Measurements from ENCODE around the gene HMGN4. TPM values are rescaled to one million over a fixed set of nuclear protein-coding genes. Genes with fewer than 3 reads are reported as not detected.
"Not testable (repeated sequence)": the region's sequence is repeated elsewhere in the genome, so short reads cannot be mapped to it uniquely, and the experiment has no call there.

The HMGN4 gene
- polyA plus RNA-seq, 1 of the 3 experiments (the other 2 are of a cell fraction) = 76.3 TPM

DNA sequence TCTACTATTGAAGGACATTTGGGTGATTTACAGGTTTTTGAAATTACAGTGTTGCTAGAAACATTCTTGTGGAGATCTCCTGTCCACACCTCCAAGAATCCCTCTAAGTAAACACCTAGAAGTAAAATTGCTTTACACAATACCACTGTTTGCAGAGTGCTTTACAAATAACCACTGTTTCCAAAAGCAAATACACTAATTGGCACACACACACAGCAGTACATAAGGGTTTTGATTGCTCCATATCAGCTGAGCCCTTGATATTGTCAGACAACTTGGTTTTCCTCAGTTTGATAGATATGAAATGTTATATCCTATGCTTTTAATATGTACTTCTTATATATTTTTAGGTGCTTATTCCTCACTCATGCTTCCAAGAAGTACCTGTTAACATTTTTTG, 6.3 kb downstream of the HMGN4 start:
- DNase-seq = no peak
- Histone ChIP-seq H3K27me3 (ENCODE audit: insufficient read depth) (no peaks in the 10 kb centered on the region), H3K36me3 (replicated peaks in 1 of 2; ENCODE audit: control insufficient read depth in 1 of 2, insufficient read depth in 2 of 2, low read length in 1 of 2) (peaks cover 42 to 52% of the 10 kb centered on the region in 2 experiments), H2AFZ (ENCODE audit: low read depth) (no peak overlapping the region), H3K9ac (no peak overlapping the region), H3K9me3 (no peaks in the 10 kb centered on the region), H3K9me2 (no peaks in the 10 kb centered on the region), H3K79me2 (ENCODE audit: insufficient read depth) (peaks cover 56% of the 10 kb centered on the region), H3K4me3 (ENCODE audit: low read depth in 2 of 2, low read length in 1 of 2) (no peak overlapping the region), H3K4me2 (no peak overlapping the region), H3K4me1 (ENCODE audit: control insufficient read depth in 1 of 2, insufficient read depth in 2 of 2, low read depth in 1 of 2, low read length in 1 of 2) (peaks cover 0 to 3% of the 10 kb centered on the region in 2 experiments; a peak in 2 of 4 replicates), H4K20me1 (ENCODE audit: insufficient read depth) (no peaks in the 10 kb centered on the region), H3K27ac (ENCODE audit: low read depth in 2 of 2, low read length in 1 of 2) (no peak overlapping the region), H3F3A (replicated peaks; ENCODE audit: insufficient read depth) (peaks cover 9% of the 10 kb centered on the region)
- ChIA-PET POLR2A (no interaction called here), CTCF (interaction anchor here (1.3 to 2.2 kb wide), 2 partner anchors 51 to 203 kb away, joined by 4 to 5 read pairs; no protein-coding TSS in a partner anchor)
- TF ChIP-seq ELF1 (IDR thresholded peaks at IDR 0.05) (no peak), SMC3 (IDR thresholded peaks at IDR 0.05; ENCODE audit: low read depth, low read length) (no peak), TAF1 (IDR thresholded peaks at IDR 0.05; ENCODE audit: borderline replicate concordance, low read depth, low read length) (no peak), YY1 (IDR thresholded peaks at IDR 0.05; ENCODE audit: low read depth) (no peak), GABPA (IDR thresholded peaks at IDR 0.05; ENCODE audit: low read depth) (no peak), RAD21 (IDR thresholded peaks at IDR 0.05; ENCODE audit: low read length) (no peak)
- TF ChIP-seq, protein P1, sequence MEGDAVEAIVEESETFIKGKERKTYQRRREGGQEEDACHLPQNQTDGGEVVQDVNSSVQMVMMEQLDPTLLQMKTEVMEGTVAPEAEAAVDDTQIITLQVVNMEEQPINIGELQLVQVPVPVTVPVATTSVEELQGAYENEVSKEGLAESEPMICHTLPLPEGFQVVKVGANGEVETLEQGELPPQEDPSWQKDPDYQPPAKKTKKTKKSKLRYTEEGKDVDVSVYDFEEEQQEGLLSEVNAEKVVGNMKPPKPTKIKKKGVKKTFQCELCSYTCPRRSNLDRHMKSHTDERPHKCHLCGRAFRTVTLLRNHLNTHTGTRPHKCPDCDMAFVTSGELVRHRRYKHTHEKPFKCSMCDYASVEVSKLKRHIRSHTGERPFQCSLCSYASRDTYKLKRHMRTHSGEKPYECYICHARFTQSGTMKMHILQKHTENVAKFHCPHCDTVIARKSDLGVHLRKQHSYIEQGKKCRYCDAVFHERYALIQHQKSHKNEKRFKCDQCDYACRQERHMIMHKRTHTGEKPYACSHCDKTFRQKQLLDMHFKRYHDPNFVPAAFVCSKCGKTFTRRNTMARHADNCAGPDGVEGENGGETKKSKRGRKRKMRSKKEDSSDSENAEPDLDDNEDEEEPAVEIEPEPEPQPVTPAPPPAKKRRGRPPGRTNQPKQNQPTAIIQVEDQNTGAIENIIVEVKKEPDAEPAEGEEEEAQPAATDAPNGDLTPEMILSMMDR (IDR thresholded peaks at IDR 0.05) = no peak
- TF ChIP-seq, protein P2, sequence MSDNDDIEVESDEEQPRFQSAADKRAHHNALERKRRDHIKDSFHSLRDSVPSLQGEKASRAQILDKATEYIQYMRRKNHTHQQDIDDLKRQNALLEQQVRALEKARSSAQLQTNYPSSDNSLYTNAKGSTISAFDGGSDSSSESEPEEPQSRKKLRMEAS (IDR thresholded peaks at IDR 0.05; ENCODE audit: low read depth) = no peak
- TF ChIP-seq, protein P3, sequence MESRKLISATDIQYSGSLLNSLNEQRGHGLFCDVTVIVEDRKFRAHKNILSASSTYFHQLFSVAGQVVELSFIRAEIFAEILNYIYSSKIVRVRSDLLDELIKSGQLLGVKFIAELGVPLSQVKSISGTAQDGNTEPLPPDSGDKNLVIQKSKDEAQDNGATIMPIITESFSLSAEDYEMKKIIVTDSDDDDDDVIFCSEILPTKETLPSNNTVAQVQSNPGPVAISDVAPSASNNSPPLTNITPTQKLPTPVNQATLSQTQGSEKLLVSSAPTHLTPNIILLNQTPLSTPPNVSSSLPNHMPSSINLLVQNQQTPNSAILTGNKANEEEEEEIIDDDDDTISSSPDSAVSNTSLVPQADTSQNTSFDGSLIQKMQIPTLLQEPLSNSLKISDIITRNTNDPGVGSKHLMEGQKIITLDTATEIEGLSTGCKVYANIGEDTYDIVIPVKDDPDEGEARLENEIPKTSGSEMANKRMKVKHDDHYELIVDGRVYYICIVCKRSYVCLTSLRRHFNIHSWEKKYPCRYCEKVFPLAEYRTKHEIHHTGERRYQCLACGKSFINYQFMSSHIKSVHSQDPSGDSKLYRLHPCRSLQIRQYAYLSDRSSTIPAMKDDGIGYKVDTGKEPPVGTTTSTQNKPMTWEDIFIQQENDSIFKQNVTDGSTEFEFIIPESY (IDR thresholded peaks at IDR 0.05; ENCODE audit: borderline replicate concordance, low read depth) = no peak

DNA sequence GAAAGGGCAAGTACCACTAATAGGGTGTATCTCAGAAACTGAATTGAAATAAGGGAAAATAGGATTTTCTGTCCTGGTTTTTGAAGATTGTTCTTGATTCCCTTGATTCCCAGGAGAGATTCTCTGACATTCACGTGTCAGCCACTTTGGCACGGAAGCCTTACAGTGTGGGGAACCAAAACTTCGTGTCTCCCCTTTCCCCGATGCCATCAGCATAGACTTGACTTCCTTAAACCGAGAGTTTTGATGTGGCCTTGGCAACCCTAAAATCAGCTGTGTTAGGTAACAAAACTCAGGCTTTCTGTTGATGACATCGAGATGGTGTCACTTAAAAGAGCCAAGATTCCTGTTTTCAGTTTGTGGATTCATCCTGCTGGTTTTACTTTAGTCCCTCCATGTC, 7.5 kb downstream of the HMGN4 start:
- Histone ChIP-seq H3F3A (replicated peaks; ENCODE audit: insufficient read depth) (peaks cover 10% of the 10 kb centered on the region), H3K4me1 (ENCODE audit: control insufficient read depth in 1 of 2, insufficient read depth in 2 of 2, low read depth in 1 of 2, low read length in 1 of 2) (no peaks in the 10 kb centered on the region; a peak in 2 of 4 replicates), H3K9ac (no peak overlapping the region), H4K20me1 (ENCODE audit: insufficient read depth) (no peaks in the 10 kb centered on the region), H3K36me3 (replicated peaks in 1 of 2; ENCODE audit: control insufficient read depth in 1 of 2, insufficient read depth in 2 of 2, low read length in 1 of 2) (peaks cover 40 to 51% of the 10 kb centered on the region in 2 experiments), H3K27me3 (ENCODE audit: insufficient read depth) (no peaks in the 10 kb centered on the region), H3K79me2 (ENCODE audit: insufficient read depth) (peaks cover 45% of the 10 kb centered on the region), H3K9me2 (no peaks in the 10 kb centered on the region), H3K27ac (ENCODE audit: low read depth in 2 of 2, low read length in 1 of 2) (no peak overlapping the region), H3K9me3 (no peaks in the 10 kb centered on the region), H3K4me2 (no peak overlapping the region), H2AFZ (ENCODE audit: low read depth) (no peak overlapping the region), H3K4me3 (ENCODE audit: low read depth in 2 of 2, low read length in 1 of 2) (no peak overlapping the region)
- POLR2A ChIA-PET = interaction anchor here (0.6 kb wide), 1 partner anchor 273 kb away, joined by 3 read pairs; a partner anchor contains a TSS
- CTCF ChIA-PET = interaction anchor here (1.3 to 2.2 kb wide), 3 partner anchors 50 to 204 kb away, joined by 4 to 5 read pairs (median 5); no protein-coding TSS in a partner anchor
- 98% methylated on average over 6 of the region's 6 CpGs for WGBS (ENCODE audit: low lambda C conversion rate)
- no peak for DNase-seq
- TF ChIP-seq, protein P4, sequence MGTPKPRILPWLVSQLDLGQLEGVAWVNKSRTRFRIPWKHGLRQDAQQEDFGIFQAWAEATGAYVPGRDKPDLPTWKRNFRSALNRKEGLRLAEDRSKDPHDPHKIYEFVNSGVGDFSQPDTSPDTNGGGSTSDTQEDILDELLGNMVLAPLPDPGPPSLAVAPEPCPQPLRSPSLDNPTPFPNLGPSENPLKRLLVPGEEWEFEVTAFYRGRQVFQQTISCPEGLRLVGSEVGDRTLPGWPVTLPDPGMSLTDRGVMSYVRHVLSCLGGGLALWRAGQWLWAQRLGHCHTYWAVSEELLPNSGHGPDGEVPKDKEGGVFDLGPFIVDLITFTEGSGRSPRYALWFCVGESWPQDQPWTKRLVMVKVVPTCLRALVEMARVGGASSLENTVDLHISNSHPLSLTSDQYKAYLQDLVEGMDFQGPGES (IDR thresholded peaks at IDR 0.05; ENCODE audit: low read depth, low read length) = no peak
- TF ChIP-seq YY1 (IDR thresholded peaks at IDR 0.05; ENCODE audit: low read depth) (no peak), TCF12 (IDR thresholded peaks at IDR 0.05) (no peak)

DNA sequence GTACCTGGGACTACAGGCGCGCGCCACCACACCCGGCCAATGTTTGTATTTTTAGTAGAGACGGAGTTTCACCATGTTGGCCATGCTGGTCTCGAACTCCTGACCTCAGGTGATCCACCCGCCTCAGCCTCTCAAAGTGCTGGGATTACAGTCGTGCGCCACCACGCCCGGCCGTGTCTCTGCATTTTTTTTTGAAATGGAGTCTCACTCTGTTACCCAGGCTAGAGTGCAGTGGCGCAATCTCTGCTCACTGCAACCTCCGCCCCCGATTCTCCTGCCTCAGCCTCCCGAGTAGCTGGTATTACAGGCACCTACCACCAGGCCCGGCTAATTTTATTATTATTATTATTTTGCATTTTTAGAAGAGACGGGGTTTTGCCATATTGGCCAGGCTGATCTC, 9.2 kb downstream of the HMGN4 start:
- POLR2A ChIA-PET, H3K9ac ChIP-seq: not testable (repeated sequence)
- 95% methylated on average over 18 of the region's 18 CpGs for WGBS (ENCODE audit: low lambda C conversion rate)

More for the DNA sequence above, 9.2 kb downstream of the HMGN4 start:
- not testable (repeated sequence) for H3K27me3 ChIP-seq (ENCODE audit: insufficient read depth); H2AFZ ChIP-seq (ENCODE audit: low read depth); H3K4me3 ChIP-seq (ENCODE audit: low read depth in 2 of 2, low read length in 1 of 2); H3K4me2 ChIP-seq; H3K4me1 ChIP-seq (ENCODE audit: control insufficient read depth in 1 of 2, insufficient read depth in 2 of 2, low read depth in 1 of 2, low read length in 1 of 2); H3K27ac ChIP-seq (ENCODE audit: low read depth in 2 of 2, low read length in 1 of 2); H4K20me1 ChIP-seq (ENCODE audit: insufficient read depth); DNase-seq; H3K9me2 ChIP-seq; H3K9me3 ChIP-seq
- H3K79me2 ChIP-seq (ENCODE audit: insufficient read depth) = peaks cover 27% of the 10 kb centered on the region
- CTCF ChIA-PET = interaction anchor here (1.8 kb wide), 1 partner anchor 10 kb away, joined by 9 read pairs; the partner anchor contains the start of gene HMGN4
- H3K36me3 ChIP-seq (replicated peaks in 1 of 2; ENCODE audit: control insufficient read depth in 1 of 2, insufficient read depth in 2 of 2, low read length in 1 of 2) = peaks cover 33 to 39% of the 10 kb centered on the region in 2 experiments
- H3F3A ChIP-seq (replicated peaks; ENCODE audit: insufficient read depth) = peaks cover 18% of the 10 kb centered on the region

Data from SK-N-SH (cell line).